HG03025 (cell line): Measurements from ENCODE around the gene ADAM10.

ENCODE experiments used
- ATAC-seq: cut with Tn5 transposase; IDR thresholded peaks from one replicate; pipeline ENCODE4 v1.9.1; 2021; ENCODE audit warnings: mild to moderate bottlenecking, moderate library complexity; ENCODE audit not compliant: unreplicated experiment, low FRiP score

ADAM10 gene

GRCh38 chr15:58760385-58761009 is 11.0 kb upstream of the ADAM10 start:
- ATAC-seq: no peak

- no peak for ATAC-seq
Measured at GRCh38 chr15:58758141-58758540, 8.6 kb upstream of the ADAM10 start.

- ATAC-seq: no peak
Measured at GRCh38 chr15:58755956-58756355, 6.4 kb upstream of the ADAM10 start.

- no peak for ATAC-seq
Measured at GRCh38 chr15:58755350-58755749, 5.8 kb upstream of the ADAM10 start.

- no peak for ATAC-seq
Measured at GRCh38 chr15:58752716-58753115, 3.2 kb upstream of the ADAM10 start.

GRCh38 chr15:58748852-58749531 is 515 bp downstream of the ADAM10 start:
- ATAC-seq: peak; percentile 35

- ATAC-seq: no peak
Measured at GRCh38 chr15:58748040-58748851, 1.3 kb downstream of the ADAM10 start.

GRCh38 chr15:58746174-58746573 is 3.3 kb downstream of the ADAM10 start:
- no peak for ATAC-seq

- ATAC-seq: no peak
Measured at GRCh38 chr15:58742819-58743502, 6.5 kb downstream of the ADAM10 start.

- ATAC-seq: no peak
Measured at GRCh38 chr15:58742022-58742813, 7.3 kb downstream of the ADAM10 start.

GRCh38 chr15:58741032-58741431 is 8.5 kb downstream of the ADAM10 start:
- ATAC-seq: no peak

- no peak for ATAC-seq
Measured at GRCh38 chr15:58740436-58740835, 9.1 kb downstream of the ADAM10 start.

- ATAC-seq: no peak
Measured at GRCh38 chr15:58738046-58738707, 11.3 kb downstream of the ADAM10 start.

- no peak for ATAC-seq
Measured at GRCh38 chr15:58737298-58737697, 12.2 kb downstream of the ADAM10 start.

- no peak for ATAC-seq
Measured at GRCh38 chr15:58736018-58736643, 13.4 kb downstream of the ADAM10 start.

- no peak for ATAC-seq
Measured at GRCh38 chr15:58734859-58735258, 14.6 kb downstream of the ADAM10 start.

GRCh38 chr15:58732625-58733363 is 16.7 kb downstream of the ADAM10 start:
- ATAC-seq: no peak

GRCh38 chr15:58731756-58732535 is 17.6 kb downstream of the ADAM10 start:
- no peak for ATAC-seq
